ENCODE data around the gene ADAMTSL2. TPM values are rescaled to one million over a fixed set of nuclear protein-coding genes. Genes with fewer than 3 reads are reported as not detected.

The ADAMTSL2 gene
- total RNA-seq, 1 experiment from 2014 or later: not detected

- Mint-ChIP-seq H3K4me1 (ENCODE audit: insufficient read depth, unreplicated experiment) (no peaks in the 10 kb centered on the region), H3K9me3 (ENCODE audit: unreplicated experiment) (no peaks in the 10 kb centered on the region), H3K27me3 (ENCODE audit: insufficient read depth, unreplicated experiment) (peaks cover 17% of the 10 kb centered on the region), H3K27ac (ENCODE audit: low read depth, unreplicated experiment) (no peak overlapping the region), H3K36me3 (ENCODE audit: insufficient read depth, unreplicated experiment) (no peaks in the 10 kb centered on the region), H3K4me3 (ENCODE audit: unreplicated experiment) (no peak overlapping the region)
- intact Hi-C loops (cut with micrococcal nuclease): no loop called here
- no peak for DNase-seq (ENCODE audit: unreplicated experiment)
- ChIA-PET CTCF (interaction anchor here (0.6 to 1.0 kb wide), 5 partner anchors 10 to 515 kb away, joined by 3 to 5 read pairs (median 3); no protein-coding TSS in a partner anchor), POLR2A (no interaction called here)
- TF ChIP-seq, protein P1, sequence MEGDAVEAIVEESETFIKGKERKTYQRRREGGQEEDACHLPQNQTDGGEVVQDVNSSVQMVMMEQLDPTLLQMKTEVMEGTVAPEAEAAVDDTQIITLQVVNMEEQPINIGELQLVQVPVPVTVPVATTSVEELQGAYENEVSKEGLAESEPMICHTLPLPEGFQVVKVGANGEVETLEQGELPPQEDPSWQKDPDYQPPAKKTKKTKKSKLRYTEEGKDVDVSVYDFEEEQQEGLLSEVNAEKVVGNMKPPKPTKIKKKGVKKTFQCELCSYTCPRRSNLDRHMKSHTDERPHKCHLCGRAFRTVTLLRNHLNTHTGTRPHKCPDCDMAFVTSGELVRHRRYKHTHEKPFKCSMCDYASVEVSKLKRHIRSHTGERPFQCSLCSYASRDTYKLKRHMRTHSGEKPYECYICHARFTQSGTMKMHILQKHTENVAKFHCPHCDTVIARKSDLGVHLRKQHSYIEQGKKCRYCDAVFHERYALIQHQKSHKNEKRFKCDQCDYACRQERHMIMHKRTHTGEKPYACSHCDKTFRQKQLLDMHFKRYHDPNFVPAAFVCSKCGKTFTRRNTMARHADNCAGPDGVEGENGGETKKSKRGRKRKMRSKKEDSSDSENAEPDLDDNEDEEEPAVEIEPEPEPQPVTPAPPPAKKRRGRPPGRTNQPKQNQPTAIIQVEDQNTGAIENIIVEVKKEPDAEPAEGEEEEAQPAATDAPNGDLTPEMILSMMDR (IDR thresholded peaks at IDR 0.05; ENCODE audit: unreplicated experiment): no peak
- no TSS peak for BruUV-seq (replicated peaks)
Observed at GRCh38 chr9:133488686-133489252, 45.7 kb upstream of the ADAMTSL2 start.

DNA sequence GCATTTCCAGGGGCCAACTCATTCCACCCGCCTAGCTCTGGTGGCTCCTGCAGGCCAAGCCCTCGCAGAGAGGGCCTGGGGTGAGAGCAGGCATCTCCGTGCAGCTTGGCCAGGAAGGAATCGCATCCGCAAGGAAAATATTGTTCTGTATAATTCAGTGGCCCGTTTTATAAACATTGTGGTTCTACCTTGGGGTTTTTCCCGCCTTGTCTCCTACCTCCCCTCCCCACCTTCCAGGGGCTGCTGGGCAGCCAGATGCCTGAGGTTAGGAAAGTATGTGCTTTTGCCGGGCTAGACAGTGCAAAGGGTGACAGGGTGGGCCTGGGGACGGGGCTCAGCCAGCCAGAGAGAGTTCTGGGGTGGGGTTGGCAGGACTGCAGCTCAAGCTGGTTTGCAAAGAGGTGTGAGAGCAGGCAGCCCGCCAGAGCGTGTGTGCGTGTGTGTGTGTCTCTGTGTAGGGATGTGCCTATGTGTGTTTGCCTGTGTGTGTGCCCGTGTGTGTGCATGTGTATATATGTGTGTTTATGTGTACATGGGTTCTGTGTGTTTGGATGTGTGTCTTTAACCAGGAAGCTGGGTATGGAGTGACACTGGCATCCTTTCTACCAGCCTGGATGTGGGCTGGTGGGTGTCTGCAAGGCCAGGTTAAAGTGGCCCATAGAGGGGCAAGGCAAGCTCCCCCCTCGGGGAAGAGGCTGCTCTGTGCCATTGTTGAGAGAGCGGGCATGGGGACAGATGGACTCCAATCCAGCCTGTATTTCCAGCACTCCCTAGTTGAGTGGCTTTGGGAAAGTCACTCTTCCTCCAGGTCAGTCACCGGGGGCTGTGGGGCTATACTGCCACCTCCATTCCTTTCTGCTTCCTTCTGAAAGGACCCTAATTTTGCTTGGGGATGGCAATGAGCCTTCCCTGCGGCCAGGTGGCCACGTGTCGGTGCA lies 45.0 kb upstream of the ADAMTSL2 start:
- TF ChIP-seq, protein P1 (IDR thresholded peaks at IDR 0.05; ENCODE audit: unreplicated experiment): no peak
- H3K27ac Mint-ChIP-seq (ENCODE audit: low read depth, unreplicated experiment): no peak overlapping the region
- no peak for DNase-seq (ENCODE audit: unreplicated experiment)
- ChIA-PET CTCF (interaction anchor here (0.7 to 1.0 kb wide), 4 partner anchors 10 to 376 kb away, joined by 3 to 5 read pairs (median 3); no protein-coding TSS in a partner anchor), POLR2A (interaction anchor here (0.6 kb wide), 1 partner anchor 42 kb away, joined by 3 read pairs; no protein-coding TSS in a partner anchor)
- H3K9me3 Mint-ChIP-seq (ENCODE audit: unreplicated experiment): no peaks in the 10 kb centered on the region
- H3K36me3 Mint-ChIP-seq (ENCODE audit: insufficient read depth, unreplicated experiment): no peaks in the 10 kb centered on the region
- intact Hi-C loops (cut with micrococcal nuclease): no loop called here
- no peaks in the 10 kb centered on the region for H3K4me1 Mint-ChIP-seq (ENCODE audit: insufficient read depth, unreplicated experiment)
- peaks cover 21% of the 10 kb centered on the region for H3K27me3 Mint-ChIP-seq (ENCODE audit: insufficient read depth, unreplicated experiment)
- no TSS peak for BruUV-seq (replicated peaks)
- H3K4me3 Mint-ChIP-seq (ENCODE audit: unreplicated experiment): no peak overlapping the region

- no peaks in the 10 kb centered on the region for H3K36me3 Mint-ChIP-seq (ENCODE audit: insufficient read depth, unreplicated experiment)
- no peaks in the 10 kb centered on the region for H3K9me3 Mint-ChIP-seq (ENCODE audit: unreplicated experiment)
- TF ChIP-seq, protein P1 (IDR thresholded peaks at IDR 0.05; ENCODE audit: unreplicated experiment): no peak
- no TSS peak for BruUV-seq (replicated peaks)
- ChIA-PET POLR2A (no interaction called here), CTCF (interaction anchor here (0.6 kb wide), 1 partner anchor 9 kb away, joined by 3 read pairs; no protein-coding TSS in a partner anchor)
- H3K27me3 Mint-ChIP-seq (ENCODE audit: insufficient read depth, unreplicated experiment): peaks cover 21% of the 10 kb centered on the region
- no peak overlapping the region for H3K27ac Mint-ChIP-seq (ENCODE audit: low read depth, unreplicated experiment)
- H3K4me1 Mint-ChIP-seq (ENCODE audit: insufficient read depth, unreplicated experiment): no peaks in the 10 kb centered on the region
- no peak overlapping the region for H3K4me3 Mint-ChIP-seq (ENCODE audit: unreplicated experiment)
- no peak for DNase-seq (ENCODE audit: unreplicated experiment)
- intact Hi-C loops (cut with micrococcal nuclease): no loop called here
Observed at GRCh38 chr9:133490201-133490681, 44.3 kb upstream of the ADAMTSL2 start.

Data from MCF 10A (cell line).